HepG2 (cell line): Measurements from ENCODE around the gene PDILT. TPM values are rescaled to one million over a fixed set of nuclear protein-coding genes. Genes with fewer than 3 reads are reported as not detected.

ENCODE experiments used
- ATAC-seq: fragments of 200-7000 bp; cut with Tn5 transposase; 3 replicates; pipeline ENCODE4 v1.9.1; 2020; ENCODE audit warnings: mild to moderate bottlenecking, moderate library complexity
- BruUV-seq: library from RNA; stranded (reverse); fragments of 400-500 nt; replicated peaks from 2 replicates; lab custom pipeline; 2021; lab: Mats Ljungman, UMichigan
- CTCF ChIA-PET: fragments of 300-600 bp; formaldehyde crosslinking; extraction: SDS; loops from one replicate; lab custom pipeline; 2021; ENCODE audit warnings: low total read pairs, inconsistent platforms, low intra/inter-chr PET ratio; lab: Yijun Ruan, JAX
- POLR2A ChIA-PET: fragments of 350-600 bp; sonication (Branson Sonifier 250); formaldehyde crosslinking; loops from one replicate; lab custom pipeline; 2020; ENCODE audit warnings: antibody characterized with exemption, inconsistent platforms; lab: Yijun Ruan, JAX
- DNase-seq: peaks from one replicate; pipeline ENCODE4 v3.0.0-alpha.2; 2015; ENCODE audit warnings: low spot score
- FAIRE-seq: peaks from 3 replicates; lab custom pipeline; 2011; peaks lifted over from hg19 to GRCh38; lab: Jason Lieb, UNC
- H2AFZ ChIP-seq: one replicate; pipeline ENCODE4 v1.6.1; 2011; ENCODE audit warnings: low read length, inconsistent platforms
- H3K27ac ChIP-seq: fragments of 300-600 bp; 3 replicates; pipeline ENCODE4 v1.8.0; 2011; ENCODE audit warnings: mixed run types, mild to moderate bottlenecking, mixed read lengths, low read length, inconsistent platforms; ENCODE audit not compliant: insufficient read depth; ENCODE audit errors: extremely low read length
- H3K27me3 ChIP-seq, 2 experiments: fragments of 200-600 bp in 1 of 2; 2 replicates in 1 of 2; 3 replicates in 1 of 2; pipeline versions ENCODE4 v1.6.0 to v1.8.0; 2011; ENCODE audit warnings: low read length in 2 of 2, mild to moderate bottlenecking in 2 of 2, moderate library complexity in 2 of 2, inconsistent platforms in 1 of 2; ENCODE audit not compliant: insufficient read depth in 2 of 2, control insufficient read depth in 1 of 2
- H3K36me3 ChIP-seq, 2 experiments: fragments of 200-600 bp in 1 of 2; replicated peaks in 1 of 2; 2 replicates in 1 of 2; 3 replicates in 1 of 2; pipeline versions ENCODE4 v1.5.1 to v1.8.0; 2011; ENCODE audit warnings: low read length in 2 of 2, inconsistent platforms in 1 of 2; ENCODE audit not compliant: insufficient read depth in 2 of 2, control insufficient read depth in 1 of 2
- H3K4me1 ChIP-seq: 2 replicates; pipeline ENCODE4 v1.5.1; 2012; ENCODE audit warnings: low read length, inconsistent platforms; ENCODE audit not compliant: insufficient read depth
- H3K4me2 ChIP-seq: 2 replicates; pipeline ENCODE4 v1.6.0; 2011; ENCODE audit warnings: low read depth, low read length, inconsistent platforms
- H3K4me3 ChIP-seq, 3 experiments: fragments of 200-600 bp in 1 of 3; sonication (generic), shearing (Covaris generic) in 1 of 3; replicated peaks in 1 of 3; 2 replicates each; pipeline ENCODE4 v1.5.1; 2011 to 2016; ENCODE audit warnings: low read length in 3 of 3, inconsistent platforms in 2 of 3, low read depth in 2 of 3, mild to moderate bottlenecking in 2 of 3, control low read depth in 1 of 3, mixed read lengths in 1 of 3; ENCODE audit not compliant: insufficient read depth in 1 of 3
- H3K79me2 ChIP-seq: one replicate; pipeline ENCODE4 v1.6.1; 2011; ENCODE audit warnings: low read length, inconsistent platforms; ENCODE audit not compliant: insufficient read depth
- H3K9ac ChIP-seq: 2 replicates; pipeline ENCODE4 v1.6.0; 2011; ENCODE audit warnings: mild to moderate bottlenecking, low read depth, low read length, inconsistent platforms; ENCODE audit not compliant: insufficient read depth
- H3K9me3 ChIP-seq: 2 replicates; pipeline ENCODE4 v1.5.1; 2012; ENCODE audit warnings: mild to moderate bottlenecking, low read length
- H4K20me1 ChIP-seq: 2 replicates; pipeline ENCODE4 v1.6.0; 2011; ENCODE audit warnings: inconsistent platforms, mild to moderate bottlenecking, low read length, moderate library complexity; ENCODE audit not compliant: insufficient read depth
- AKAP8 ChIP-seq: sonication (generic); formaldehyde crosslinking; IDR thresholded peaks from 2 replicates; pipeline ENCODE4 v1.5.1; 2020; ENCODE audit warnings: mild to moderate bottlenecking, missing genetic modification reagents
- ATF7 ChIP-seq, 2 experiments: fragments of 450-650 bp in 1 of 2; sonication (generic) in 1 of 2; formaldehyde crosslinking in 1 of 2; IDR thresholded peaks; 2 replicates each; pipeline versions ENCODE4 v1.4.0 to v1.6.1; 2016 to 2020; ENCODE audit warnings: antibody characterized with exemption in 1 of 2, mild to moderate bottlenecking in 1 of 2, missing genetic modification reagents in 1 of 2
- CREB1 ChIP-seq, 2 experiments: fragments of 450-650 bp in 1 of 2; IDR thresholded peaks; 2 replicates each; pipeline ENCODE4 v1.6.1; 2016 to 2017; ENCODE audit warnings: control low read depth in 1 of 2, mild to moderate bottlenecking in 1 of 2, missing compliant biosample characterization in 1 of 2, missing genetic modification characterization in 1 of 2
- MED1 ChIP-seq: sonication (generic); formaldehyde crosslinking; IDR thresholded peaks from 2 replicates; pipeline ENCODE4 v1.4.0; 2020; ENCODE audit warnings: missing genetic modification reagents
- PHB2 ChIP-seq: fragments of 450-650 bp; IDR thresholded peaks from 2 replicates; pipeline ENCODE4 v1.6.1; 2018; ENCODE audit not compliant: partially characterized antibody
- PLRG1 ChIP-seq: fragments of 450-650 bp; conservative IDR thresholded peaks from 2 replicates; pipeline ENCODE4 v1.6.1; 2016
- RFXANK ChIP-seq: IDR thresholded peaks from 2 replicates; pipeline ENCODE4 v1.6.1; 2016
- SAFB2 ChIP-seq: sonication (generic); formaldehyde crosslinking; IDR thresholded peaks from 2 replicates; pipeline ENCODE4 v1.5.1; 2020; ENCODE audit warnings: missing genetic modification reagents, low read depth, mild to moderate bottlenecking, borderline replicate concordance
- SMC3 ChIP-seq: IDR thresholded peaks from 2 replicates; pipeline ENCODE4 v1.6.1; 2011; ENCODE audit warnings: low read length, improper control_type of control experiment
- TBX2 ChIP-seq: sonication (generic); formaldehyde crosslinking; IDR thresholded peaks from 2 replicates; pipeline ENCODE4 v1.5.0; 2020; ENCODE audit warnings: missing genetic modification reagents, mild to moderate bottlenecking, borderline replicate concordance
- ZKSCAN1 ChIP-seq: fragments of 150-350 bp; IDR thresholded peaks from 2 replicates; pipeline ENCODE4 v1.6.1; 2014; ENCODE audit warnings: low read length
- ZNF160 ChIP-seq: sonication (generic); formaldehyde crosslinking; IDR thresholded peaks from 2 replicates; pipeline ENCODE4 v1.8.0; 2022; ENCODE audit warnings: mild to moderate bottlenecking, inconsistent platforms, missing genetic modification reagents
- ZNF224 ChIP-seq: sonication (generic); formaldehyde crosslinking; IDR thresholded peaks from 2 replicates; pipeline ENCODE4 v1.5.0; 2020; ENCODE audit warnings: mild to moderate bottlenecking, missing genetic modification reagents
- ZNF543 ChIP-seq: sonication (generic); formaldehyde crosslinking; IDR thresholded peaks from 2 replicates; pipeline ENCODE4 v1.4.0; 2020; ENCODE audit warnings: mild to moderate bottlenecking, missing genetic modification reagents
- ZNF558 ChIP-seq: sonication (generic); formaldehyde crosslinking; IDR thresholded peaks from 2 replicates; pipeline ENCODE4 v1.9.0; 2022; ENCODE audit warnings: mild to moderate bottlenecking, missing genetic modification reagents, borderline replicate concordance
- ZNF607 ChIP-seq: sonication (generic); formaldehyde crosslinking; IDR thresholded peaks from 2 replicates; pipeline ENCODE4 v1.5.1; 2020; ENCODE audit warnings: missing genetic modification reagents, mild to moderate bottlenecking, borderline replicate concordance
- WGBS: methylation state at CpG from one replicate; pipeline ENCODE4 v1.1.6; 2017; ENCODE audit warnings: low lambda C conversion rate; 5-methylcytosine and 5-hydroxymethylcytosine counted together
- in situ Hi-C: cut with HindIII; loops from 2 replicates; pipeline ENCODE4 v1.10.0; 2017; ENCODE audit warnings: low pct_unique_long_range_greater_than_20kb; ENCODE audit not compliant: extremely low pct_ligation_motif_present
- intact Hi-C: fragments of 100-400 bp; cut with micrococcal nuclease; formaldehyde crosslinking; loops from one replicate; pipeline ENCODE4 v1.10.0; 2022; ENCODE audit not compliant: unreplicated experiment
- polyA plus RNA-seq, 8 experiments: library from polyadenylated mRNA; depleted of rRNA in 3 of 8; stranded (reverse) in 7 of 8; unstranded in 1 of 8; fragments of >200 nt; fragmentation: Illumina TruSeq in 4 of 8; extraction: Trizol in 4 of 8; gene quantifications; 2 replicates each; pipeline versions ENCODE4 v1.2.1 to v1.2.3, GENCODE V29; 2011 to 2016; ENCODE audit warnings: low read depth in 4 of 8, missing spikeins in 1 of 8, mixed read lengths in 1 of 8; ENCODE audit not compliant: insufficient read depth in 1 of 8
- total RNA-seq, 5 experiments: library from RNA; depleted of rRNA; stranded (reverse); fragments of >200 nt; fragmentation: Illumina TruSeq; extraction: Trizol; gene quantifications; 2 replicates each; pipeline ENCODE4 v1.2.3, GENCODE V29; 2016; ENCODE audit warnings: low read depth in 1 of 5
- TF ChIP-seq, protein P1 (sequence below): sonication (generic); formaldehyde crosslinking; IDR thresholded peaks from 2 replicates; pipeline ENCODE4 v1.4.0; 2020; ENCODE audit warnings: missing genetic modification reagents, mild to moderate bottlenecking, borderline replicate concordance
- TF ChIP-seq, protein P2 (sequence below): sonication (generic); formaldehyde crosslinking; IDR thresholded peaks from 2 replicates; pipeline ENCODE4 v1.5.0; 2020; ENCODE audit warnings: mild to moderate bottlenecking, missing genetic modification reagents, borderline replicate concordance

The PDILT gene
- total and polyA plus RNA-seq, 2 of the 13 experiments (the other 11 are each of a cell fraction or from before 2014, with no cell fraction given) = not detected

DNA sequence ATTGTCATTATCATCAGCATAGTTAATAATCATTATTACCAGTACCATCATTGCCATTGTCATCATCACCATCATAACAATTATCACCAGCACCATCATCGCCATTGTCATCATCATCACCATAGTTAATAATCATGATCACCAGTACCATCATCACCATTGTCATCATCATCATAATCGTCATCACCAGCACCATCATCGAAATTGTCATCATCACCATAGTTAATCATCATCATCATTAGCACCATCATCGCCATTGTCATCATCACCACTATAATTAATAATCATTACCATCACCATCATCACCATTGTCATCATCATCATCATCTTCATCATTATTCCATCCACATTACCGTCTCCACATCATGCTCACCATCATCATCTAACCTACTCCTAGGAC is 13.5 kb downstream of the PDILT start:
- H3K4me2 ChIP-seq = no peak overlapping the region
- no peaks in the 10 kb centered on the region for H3K27me3 ChIP-seq
- BruUV-seq = no TSS peak
- ChIA-PET CTCF (no interaction called here), POLR2A (no interaction called here)
- no peaks in the 10 kb centered on the region for H3K9me3 ChIP-seq
- intact Hi-C loops = no loop called here
- H3K79me2 ChIP-seq = no peaks in the 10 kb centered on the region
- DNase-seq = no peak
- H3K4me1 ChIP-seq = peaks cover 35% of the 10 kb centered on the region
- H3K4me3 ChIP-seq = no peak overlapping the region
- no peak overlapping the region for H3K9ac ChIP-seq
- H2AFZ ChIP-seq = no peak overlapping the region
- in situ Hi-C loops = loop anchor here (25.0 kb wide), 1 partner anchor 804 kb away; no protein-coding TSS in a partner anchor
- no peak for ATAC-seq
- no peak for FAIRE-seq
- no peak overlapping the region for H3K27ac ChIP-seq
- 39% methylated on average over 5 of the region's 5 CpGs for WGBS
- no peaks in the 10 kb centered on the region for H3K36me3 ChIP-seq
- H4K20me1 ChIP-seq = no peaks in the 10 kb centered on the region
- TF ChIP-seq ATF7 (IDR thresholded peaks at IDR 0.05) (peak; percentile 79), ATF7 (CRISPR knock-in tag; IDR thresholded peaks at IDR 0.05) (no peak), ZKSCAN1 (no peak), ZNF558 (no peak), TBX2 (CRISPR knock-in tag) (no peak), CREB1 (IDR thresholded peaks at IDR 0.05) (peak; percentile 99), CREB1 (CRISPR knock-in tag; IDR thresholded peaks at IDR 0.05) (no peak), SAFB2 (CRISPR knock-in tag) (no peak), PLRG1 (peak; percentile 92; the same call in 1 of the 2 replicates), ZNF607 (no peak), AKAP8 (no peak), PHB2 (peak; percentile 94), ZNF160 (CRISPR knock-in tag) (no peak), RFXANK (CRISPR knock-in tag) (no peak), ZNF543 (CRISPR knock-in tag) (no peak), MED1 (no peak), ZNF224 (CRISPR knock-in tag) (no peak), SMC3 (no peak)
- TF ChIP-seq, protein P1, sequence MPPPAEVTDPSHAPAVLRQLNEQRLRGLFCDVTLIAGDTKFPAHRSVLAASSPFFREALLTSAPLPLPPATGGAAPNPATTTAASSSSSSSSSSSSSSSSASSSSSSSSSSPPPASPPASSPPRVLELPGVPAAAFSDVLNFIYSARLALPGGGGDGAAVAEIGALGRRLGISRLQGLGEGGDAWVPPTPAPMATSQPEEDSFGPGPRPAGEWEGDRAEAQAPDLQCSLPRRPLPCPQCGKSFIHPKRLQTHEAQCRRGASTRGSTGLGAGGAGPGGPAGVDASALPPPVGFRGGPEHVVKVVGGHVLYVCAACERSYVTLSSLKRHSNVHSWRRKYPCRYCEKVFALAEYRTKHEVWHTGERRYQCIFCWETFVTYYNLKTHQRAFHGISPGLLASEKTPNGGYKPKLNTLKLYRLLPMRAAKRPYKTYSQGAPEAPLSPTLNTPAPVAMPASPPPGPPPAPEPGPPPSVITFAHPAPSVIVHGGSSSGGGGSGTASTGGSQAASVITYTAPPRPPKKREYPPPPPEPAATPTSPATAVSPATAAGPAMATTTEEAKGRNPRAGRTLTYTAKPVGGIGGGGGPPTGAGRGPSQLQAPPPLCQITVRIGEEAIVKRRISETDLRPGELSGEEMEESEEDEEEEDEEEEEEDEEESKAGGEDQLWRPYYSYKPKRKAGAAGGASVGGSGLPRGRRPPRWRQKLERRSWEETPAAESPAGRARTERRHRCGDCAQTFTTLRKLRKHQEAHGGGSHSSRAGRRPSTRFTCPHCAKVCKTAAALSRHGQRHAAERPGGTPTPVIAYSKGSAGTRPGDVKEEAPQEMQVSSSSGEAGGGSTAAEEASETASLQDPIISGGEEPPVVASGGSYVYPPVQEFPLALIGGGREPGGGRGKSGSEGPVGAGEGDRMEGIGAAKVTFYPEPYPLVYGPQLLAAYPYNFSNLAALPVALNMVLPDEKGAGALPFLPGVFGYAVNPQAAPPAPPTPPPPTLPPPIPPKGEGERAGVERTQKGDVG (CRISPR knock-in tag) = no peak
- TF ChIP-seq, protein P2, sequence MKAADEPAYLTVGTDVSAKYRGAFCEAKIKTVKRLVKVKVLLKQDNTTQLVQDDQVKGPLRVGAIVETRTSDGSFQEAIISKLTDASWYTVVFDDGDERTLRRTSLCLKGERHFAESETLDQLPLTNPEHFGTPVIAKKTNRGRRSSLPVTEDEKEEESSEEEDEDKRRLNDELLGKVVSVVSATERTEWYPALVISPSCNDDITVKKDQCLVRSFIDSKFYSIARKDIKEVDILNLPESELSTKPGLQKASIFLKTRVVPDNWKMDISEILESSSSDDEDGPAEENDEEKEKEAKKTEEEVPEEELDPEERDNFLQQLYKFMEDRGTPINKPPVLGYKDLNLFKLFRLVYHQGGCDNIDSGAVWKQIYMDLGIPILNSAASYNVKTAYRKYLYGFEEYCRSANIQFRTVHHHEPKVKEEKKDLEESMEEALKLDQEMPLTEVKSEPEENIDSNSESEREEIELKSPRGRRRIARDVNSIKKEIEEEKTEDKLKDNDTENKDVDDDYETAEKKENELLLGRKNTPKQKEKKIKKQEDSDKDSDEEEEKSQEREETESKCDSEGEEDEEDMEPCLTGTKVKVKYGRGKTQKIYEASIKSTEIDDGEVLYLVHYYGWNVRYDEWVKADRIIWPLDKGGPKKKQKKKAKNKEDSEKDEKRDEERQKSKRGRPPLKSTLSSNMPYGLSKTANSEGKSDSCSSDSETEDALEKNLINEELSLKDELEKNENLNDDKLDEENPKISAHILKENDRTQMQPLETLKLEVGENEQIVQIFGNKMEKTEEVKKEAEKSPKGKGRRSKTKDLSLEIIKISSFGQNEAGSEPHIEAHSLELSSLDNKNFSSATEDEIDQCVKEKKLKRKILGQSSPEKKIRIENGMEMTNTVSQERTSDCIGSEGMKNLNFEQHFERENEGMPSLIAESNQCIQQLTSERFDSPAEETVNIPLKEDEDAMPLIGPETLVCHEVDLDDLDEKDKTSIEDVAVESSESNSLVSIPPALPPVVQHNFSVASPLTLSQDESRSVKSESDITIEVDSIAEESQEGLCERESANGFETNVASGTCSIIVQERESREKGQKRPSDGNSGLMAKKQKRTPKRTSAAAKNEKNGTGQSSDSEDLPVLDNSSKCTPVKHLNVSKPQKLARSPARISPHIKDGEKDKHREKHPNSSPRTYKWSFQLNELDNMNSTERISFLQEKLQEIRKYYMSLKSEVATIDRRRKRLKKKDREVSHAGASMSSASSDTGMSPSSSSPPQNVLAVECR (CRISPR knock-in tag) = no peak
